ENCODE data around the gene PLPP1.

PLPP1 gene

DNA sequence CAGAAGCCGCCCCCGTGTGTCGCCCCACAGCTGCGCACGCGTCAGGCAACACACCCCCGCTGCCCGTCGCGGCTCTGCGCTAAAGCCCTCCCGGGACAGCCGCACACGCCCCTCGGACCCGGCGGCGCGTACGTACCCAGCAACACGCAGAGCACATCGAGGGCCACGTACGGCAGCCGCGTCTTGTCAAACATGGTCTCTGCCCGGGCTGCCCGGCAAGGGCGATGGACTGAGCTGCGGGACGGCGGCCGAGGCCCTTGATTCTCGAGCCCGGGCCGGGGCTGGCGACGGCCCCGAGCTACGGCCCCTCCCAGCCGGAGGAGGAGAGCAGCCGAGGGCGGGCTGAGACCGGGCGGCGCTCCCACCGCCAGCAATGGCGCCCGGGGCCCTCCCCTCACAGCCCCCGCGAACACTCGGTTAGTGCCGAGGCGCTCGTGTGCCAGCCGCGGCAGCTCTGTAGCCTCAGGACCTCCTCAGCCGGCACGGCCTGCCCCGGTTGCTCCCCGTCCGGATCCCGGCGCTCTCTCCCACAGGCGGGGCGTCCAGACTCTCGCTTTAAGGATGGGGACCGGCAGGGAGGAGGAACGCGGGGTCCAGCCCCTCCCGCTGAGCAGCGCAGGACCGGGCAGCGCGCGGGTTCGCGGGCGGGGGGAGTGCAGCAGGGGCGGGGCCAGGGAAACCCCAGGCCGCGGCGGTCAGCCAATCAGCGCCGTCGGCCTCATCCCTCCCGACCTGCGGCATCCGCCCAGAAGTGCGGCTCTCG is at the start of gene PLPP1:
Gene PLPP1 (minus strand): TSS at position 529 of the 763 bp plus-strand sequence. CDS start 335 bp downstream, at position 194.
- peak; percentile 57 for DNase-seq (ENCODE audit: low read depth, low spot score)

DNA sequence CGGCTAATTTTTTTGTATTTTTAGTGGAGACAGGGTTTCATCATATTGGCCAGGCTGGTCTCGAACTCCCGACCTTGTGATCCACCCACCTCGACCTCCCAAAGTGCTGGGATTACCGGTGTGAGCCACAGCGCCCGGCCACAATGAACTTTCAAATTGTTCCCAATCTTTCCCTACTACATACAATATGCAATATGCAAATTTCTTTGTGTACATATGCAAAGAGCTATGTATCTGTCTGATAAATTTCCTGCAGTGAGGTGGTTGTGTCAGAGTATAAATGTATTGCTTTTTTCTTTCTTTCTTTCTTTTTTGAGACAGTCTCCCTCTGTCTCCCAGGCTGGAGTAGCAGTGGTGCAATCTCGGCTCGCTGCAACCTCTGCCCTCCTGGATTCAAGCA is 48.8 kb upstream of the PLPP1 start:
- no peak for DNase-seq (ENCODE audit: low read depth, low spot score)

DNA sequence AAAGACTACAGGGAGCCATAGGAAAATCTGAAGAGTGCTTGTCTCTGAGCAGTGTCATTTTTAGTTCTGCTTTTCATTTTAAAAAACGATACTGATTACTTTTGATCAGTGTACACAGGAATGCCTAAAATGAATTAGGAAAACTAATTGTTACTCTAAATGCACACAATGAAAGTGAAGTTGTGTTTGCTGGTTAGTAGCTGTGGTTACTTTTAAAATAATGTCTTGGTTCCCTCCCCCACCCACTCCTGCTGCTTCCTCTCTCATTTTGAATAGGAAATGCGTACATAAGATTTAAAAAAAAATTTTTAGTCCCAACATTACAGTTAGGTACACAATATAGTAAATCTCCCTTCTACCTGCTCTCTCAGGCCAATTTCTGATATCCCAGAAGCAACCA is 47.5 kb upstream of the PLPP1 start:
- no peak for DNase-seq (ENCODE audit: low read depth, low spot score)

DNA sequence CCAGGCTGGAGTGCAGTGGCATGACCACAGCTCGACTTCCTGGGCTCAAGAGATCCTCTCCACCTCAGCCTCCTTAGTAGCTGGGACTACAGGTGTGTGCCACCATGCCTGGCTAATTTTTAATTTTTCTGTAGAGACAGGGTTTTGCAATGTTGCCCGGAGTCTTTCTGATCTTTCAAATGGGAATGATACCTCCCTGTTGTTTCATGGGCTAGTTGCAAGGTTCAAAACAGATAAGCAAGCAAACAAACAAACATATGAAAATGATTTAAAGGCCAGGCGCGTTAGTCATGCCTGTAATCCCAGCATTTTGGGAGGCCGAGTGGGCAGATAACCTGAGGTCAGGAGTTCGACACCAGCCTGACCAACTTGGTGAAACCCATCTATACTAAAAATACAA is 45.3 kb upstream of the PLPP1 start:
- no peak for DNase-seq (ENCODE audit: low read depth, low spot score)

DNA sequence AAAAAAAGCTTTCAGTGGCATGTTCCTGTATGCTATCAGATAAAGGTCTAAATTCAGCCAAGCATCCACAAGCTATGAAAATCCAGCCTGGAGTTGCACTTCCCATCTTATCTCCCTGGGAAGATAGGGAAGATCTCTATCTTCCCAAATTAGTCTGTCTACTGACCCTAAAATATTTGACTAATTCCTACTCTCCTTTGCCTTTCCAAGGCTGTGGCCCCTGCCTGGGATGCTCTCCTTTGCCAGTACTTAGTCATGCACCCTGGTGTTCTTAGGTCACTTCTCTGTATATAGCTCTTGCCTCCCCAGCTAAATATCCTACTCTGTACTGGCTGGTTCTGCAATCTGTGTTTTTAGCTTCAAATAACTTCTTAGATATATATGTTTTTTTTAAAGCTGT is 44.0 kb upstream of the PLPP1 start:
- DNase-seq (ENCODE audit: low read depth, low spot score) = no peak

DNA sequence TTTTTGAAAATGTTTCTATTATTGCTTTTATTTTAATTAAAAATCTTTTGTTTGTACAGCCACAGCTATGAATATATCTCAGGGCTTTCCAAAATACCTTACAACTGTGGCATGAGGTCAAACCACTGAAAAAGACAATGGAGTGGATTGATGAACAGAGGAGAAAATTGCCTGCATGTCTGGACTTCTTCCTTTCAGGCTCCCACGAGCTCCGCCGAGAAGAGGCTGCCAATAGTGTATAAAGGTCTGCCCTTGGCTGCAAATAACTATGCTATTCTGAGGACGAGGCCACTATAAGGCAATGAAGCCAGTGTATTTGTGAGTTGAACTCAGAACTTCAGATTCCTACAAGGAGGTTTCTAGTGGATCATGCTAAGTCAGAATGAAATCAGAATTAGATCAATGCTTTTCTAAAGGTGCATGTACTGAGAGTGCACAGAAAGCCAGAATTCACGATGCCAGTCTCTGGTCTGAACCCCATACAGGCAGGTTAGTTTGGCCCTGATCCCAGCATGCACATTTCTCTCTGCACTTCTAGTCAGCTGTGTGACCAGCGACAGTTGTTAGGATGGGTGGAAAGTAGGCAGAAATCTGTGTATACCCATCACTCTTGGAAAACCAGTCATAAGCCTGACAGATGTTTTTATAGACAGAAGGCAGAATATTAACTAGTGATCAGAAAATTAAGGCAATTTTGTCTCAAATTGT is 42.7 kb upstream of the PLPP1 start:
- no peak for DNase-seq (ENCODE audit: low read depth, low spot score)

DNA sequence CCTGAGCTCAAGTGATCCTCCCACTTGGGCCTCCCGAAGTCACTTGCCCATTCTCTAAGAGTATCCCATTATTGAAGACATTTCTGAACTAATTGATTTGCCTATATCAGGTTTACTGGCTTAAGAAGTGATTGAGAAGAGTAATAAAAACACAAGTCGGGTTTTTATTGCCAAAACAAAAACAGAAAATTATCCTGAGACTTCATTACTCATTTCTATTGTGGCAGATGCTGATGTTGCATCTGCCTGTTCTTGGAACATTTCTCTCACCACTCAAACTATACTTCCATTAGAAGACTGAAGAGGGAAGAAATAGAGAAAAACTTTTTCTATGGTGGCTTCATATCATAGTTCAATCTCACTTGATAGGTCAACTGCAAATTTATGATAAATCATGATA is 41.9 kb upstream of the PLPP1 start:
- DNase-seq (ENCODE audit: low read depth, low spot score) = no peak

DNA sequence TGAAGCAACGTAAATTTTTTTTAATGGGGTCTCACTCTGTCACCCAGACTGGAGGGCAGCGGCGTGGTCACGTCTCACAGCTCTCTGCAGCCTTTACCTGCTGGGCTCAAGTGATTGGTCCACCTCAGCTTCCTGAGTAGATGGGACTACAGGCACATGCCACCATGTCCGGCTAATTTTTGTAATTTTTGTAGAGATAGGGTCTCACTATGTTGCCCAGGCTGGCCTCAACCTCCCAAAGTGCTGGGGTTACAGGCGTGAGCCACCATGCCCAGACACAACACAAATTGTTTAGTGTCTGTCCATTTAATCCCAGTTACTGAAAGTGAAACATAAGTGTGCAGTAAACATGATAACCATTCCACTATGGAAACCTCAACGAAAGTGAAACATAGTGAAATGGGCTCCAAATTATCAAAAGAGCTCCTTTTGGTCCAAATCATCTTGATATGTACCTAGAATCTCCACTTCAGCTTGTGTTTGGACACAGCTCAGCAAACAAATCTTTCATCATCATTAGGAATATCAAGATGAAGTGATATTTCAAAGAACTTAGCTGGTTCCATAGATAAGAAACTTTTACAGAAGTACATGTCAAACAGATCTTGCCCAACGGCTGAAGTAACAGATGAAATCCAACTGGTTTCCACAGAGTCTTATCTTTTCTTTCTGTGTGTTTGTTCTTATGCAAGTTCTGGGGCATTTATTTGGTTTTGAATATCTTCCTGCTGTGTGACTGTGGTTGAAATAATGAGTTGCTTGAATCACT is 41.2 kb upstream of the PLPP1 start:
- no peak for DNase-seq (ENCODE audit: low read depth, low spot score)

DNA sequence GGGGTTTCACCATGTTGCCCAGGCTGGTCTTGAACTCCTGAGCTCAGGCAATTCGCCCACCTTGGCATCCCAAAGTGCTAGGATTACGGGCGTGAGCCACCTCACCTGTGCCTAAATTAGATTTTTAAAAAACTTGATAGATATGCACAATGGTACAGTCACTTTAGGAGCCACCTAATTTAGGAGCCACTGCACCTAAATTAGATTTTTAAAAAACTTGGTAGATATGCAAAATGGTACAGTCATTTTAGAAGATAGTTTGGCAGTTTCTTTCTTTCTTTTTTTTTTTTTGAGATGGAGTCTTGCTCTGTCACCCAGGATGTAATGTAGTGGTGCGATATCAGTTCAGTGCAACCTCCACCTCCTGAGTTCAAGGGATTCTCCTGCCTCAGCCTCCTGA is 37.8 kb upstream of the PLPP1 start:
- no peak for DNase-seq (ENCODE audit: low read depth, low spot score)

DNA sequence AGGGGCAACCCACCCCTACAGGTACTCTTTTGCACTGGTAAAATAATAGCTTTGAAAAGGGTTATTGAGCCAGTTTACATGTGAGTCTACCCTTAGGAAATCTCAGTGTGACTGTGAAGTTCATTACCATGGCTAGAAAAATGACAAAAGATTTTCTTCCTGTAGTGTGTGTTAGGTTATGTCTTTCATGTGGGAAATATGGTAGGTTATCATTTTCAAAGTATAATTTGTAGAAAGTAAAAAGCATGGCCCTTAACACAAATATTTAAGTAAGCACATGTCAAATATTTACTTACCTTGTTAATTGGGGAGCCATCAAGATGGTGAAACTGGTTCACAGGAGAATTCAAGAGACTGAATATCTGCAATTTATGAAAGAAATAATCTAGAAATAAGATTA is 37.3 kb upstream of the PLPP1 start:
- DNase-seq (ENCODE audit: low read depth, low spot score) = no peak

DNA sequence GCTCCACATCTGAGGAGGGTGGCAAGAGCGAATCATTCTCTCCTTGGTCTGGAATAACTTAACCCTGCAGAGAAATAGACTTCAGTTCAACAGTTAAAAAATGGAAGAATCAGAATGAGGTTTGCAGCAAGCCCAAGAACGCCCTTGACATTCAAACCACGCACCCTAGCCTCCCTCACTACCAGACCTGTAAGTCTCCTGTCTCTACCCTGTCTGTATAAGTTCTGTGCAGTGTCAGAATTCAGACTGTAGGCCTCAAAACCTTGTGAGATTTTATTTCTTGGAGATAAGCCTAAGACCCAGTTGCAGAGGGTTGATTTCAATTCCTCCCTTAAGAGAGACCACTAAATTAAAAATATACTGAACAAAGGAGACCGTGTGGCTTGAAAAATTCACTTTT is 35.8 kb upstream of the PLPP1 start:
- DNase-seq (ENCODE audit: low read depth, low spot score) = no peak

DNA sequence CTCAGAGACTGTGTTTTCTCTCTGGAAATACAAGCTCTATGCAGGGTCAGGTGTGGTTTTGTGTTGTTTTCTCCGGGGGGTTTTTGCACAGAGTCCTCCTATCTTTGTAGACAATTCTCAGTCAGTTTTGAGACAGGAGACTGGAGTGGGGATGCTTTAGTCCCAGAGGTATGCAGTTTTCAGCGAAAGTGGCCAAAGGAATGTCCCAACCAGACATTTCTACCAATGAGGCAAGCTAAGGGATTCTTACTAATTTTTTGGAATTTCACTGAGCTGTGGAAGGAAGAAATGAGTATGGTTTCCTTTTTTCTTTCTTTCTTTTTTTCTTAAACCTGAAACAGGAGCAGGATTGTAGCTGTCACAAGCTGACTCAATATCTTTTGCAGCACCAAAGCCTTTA is 35.3 kb upstream of the PLPP1 start:
- no peak for DNase-seq (ENCODE audit: low read depth, low spot score)

DNA sequence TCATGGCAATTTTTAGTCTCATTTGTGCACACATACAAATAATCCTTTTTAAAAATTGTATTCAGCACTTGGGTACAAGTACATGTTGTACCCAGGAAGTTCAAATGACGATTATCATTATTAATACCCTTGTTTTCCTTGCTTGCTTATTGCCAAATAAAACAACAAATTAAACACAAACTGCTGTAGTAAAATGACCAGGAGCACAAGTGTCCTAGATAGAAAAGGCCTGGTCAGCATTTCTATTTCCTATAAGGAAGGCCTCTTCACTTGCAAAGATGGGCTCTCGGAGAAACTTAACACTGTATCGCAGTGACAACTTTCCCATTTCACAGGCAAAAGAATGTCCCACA is 34.7 kb upstream of the PLPP1 start:
- DNase-seq (ENCODE audit: low read depth, low spot score) = no peak

DNA sequence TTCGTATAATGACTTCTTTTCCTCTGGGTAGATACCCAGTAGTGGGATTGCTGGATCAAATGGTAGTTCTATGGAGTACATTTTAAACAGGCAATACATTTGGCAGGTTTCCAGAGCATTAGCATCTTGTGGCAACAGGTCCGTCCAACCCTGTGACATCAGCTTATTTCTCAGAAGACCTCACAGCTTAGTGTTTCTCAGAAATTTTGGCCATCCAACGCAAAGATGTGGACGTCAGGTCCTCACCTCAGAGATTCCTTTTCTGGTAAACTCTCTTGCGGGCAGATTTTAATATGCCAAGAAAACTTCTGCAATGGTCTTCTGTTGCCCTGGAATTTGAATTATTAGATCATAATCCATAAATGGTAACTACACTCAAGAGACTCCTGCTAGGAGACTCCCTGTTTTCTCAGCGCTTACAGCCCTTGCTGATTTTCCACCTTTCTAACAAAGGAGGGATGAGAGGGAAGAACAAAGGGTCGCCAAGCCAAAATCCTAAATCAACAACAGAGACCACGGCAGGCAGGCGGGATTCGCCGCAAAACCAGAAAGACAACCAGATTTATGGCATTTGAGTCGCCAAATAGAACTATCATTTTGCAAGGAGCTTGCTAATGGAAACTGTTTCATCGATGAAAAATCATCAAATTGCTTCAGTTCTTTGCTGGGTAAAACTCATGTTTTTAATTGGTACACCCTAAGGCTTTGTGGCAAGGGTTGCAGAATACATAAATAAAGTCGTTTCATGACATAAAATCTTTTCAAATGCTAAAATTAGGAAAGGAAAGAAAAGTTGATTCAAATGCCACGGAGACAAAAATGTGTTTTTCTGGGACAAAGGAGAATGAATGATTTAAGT is 34.1 kb upstream of the PLPP1 start:
- DNase-seq (ENCODE audit: low read depth, low spot score) = no peak

DNA sequence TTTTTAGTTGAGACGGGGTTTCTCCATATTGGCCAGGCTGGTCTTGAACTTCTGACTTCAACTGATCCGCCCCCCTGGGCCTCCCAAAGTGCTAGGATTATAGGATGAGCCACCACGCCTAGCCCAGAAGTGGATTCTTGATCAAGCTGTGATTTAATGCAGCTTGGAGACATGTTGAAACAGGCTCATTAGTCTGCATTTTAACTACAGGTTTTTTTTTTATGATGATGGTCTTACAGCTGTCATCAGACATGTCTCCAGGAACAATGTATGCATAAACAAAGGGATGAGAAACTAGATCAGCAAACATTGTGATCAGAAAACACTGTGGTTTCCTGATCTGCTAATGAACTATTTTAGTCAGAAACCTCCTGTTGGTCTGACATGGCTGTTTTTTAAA is 30.0 kb upstream of the PLPP1 start:
- DNase-seq (ENCODE audit: low read depth, low spot score) = no peak

DNA sequence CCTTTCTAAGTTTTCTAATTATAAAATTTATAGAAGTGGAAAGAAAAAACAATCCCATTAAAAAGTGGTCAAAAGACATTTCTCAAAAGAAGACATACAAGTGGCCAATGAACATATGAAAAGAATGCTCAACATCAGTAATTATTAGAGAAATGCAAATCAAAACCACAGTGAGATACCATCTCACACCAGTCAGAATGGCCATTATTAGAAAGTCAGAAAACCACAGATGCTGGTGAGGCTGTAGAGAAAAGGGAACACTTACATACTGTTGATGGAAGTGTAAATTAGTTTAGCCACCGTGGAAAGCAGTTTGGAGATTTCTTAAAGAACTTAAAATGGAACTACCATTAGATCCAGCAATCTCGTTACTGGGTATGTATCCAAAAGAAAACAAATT is 23.7 kb upstream of the PLPP1 start:
- no peak for DNase-seq (ENCODE audit: low read depth, low spot score)

DNA sequence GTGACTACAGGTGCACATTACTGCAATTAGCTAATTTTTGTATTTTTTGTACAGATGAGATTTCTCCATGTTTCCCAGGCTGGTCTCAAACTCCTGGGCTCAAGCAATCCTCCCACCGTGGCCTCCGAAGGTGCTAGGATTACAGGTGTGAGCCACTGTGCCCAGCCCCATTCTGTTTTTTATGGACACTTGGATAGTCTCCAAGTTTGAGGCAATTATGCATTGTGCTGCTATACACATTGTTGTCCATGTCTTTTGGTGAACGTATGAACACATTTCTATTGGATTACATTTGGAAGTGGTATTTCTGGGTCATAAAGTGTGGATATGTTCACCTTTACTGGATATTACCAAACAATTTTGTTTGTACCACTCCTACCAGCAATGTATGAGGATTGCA is 22.4 kb upstream of the PLPP1 start:
- no peak for DNase-seq (ENCODE audit: low read depth, low spot score)

DNA sequence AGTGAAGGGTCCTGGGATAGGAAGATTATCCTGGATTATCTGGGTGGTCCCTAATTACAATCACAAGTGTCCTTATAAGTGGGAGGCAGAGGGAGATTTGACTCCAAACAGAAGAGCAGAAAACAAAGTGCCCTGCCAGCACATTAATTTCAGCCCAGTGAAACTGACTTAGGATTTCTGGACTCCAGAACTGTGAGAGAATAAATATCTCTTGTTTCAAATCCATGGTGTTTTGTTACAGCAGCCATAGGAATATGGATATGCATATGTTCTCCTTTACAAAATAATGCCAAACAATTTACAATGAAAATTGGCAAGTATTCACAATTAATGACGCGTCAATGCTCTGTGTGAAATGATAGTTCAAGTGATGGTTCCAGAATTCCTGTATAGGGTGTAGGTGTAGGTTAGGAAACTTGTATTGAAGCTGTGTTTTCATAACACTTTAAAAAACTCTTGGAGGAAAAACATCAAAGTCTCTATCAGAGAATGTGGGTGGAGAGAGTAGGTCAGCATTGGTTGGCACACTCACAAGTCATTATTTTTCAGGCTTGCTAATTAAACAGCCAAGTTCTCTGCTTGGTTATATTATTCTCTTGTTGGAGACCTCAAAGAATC is 19.9 kb upstream of the PLPP1 start:
- no peak for DNase-seq (ENCODE audit: low read depth, low spot score)

DNA sequence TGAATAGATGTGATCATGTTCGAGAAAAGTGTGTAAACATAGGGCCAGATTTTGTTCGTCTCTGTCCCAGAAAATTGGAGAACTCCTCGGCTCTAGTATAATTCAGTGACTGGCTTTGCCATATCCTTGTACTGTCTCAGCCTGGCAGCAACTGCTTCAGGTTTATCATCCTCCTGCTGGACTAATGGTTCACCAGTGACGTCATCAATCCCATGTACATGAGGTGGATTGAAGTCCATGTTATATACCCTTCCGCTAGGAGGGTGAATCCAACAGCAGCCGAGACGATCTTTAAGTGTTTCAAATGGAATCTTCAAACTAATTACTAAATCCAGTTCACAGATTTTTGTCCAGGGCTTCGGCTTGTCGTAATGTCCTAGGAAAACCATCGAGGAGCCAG is 17.1 kb upstream of the PLPP1 start:
- DNase-seq (ENCODE audit: low read depth, low spot score) = no peak

DNA sequence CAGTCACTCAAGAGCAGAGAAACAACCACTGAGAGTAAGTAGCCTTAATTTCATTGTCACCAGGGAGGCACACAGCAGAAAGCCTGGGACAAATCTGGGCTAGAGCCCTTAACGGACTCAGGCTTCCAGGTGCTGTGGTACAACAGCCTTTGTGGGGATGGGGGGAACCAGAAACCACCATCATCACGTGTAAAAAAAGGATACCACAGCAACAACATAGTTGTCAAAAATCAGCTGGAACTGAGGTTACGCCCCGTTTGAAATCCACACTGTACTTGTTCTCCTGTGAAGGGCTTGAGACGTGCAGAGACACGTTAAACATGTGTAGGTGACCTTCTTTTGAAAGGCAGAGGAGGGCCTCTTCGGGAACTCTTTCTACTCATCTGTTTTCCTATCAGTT is 16.6 kb upstream of the PLPP1 start:
- no peak for DNase-seq (ENCODE audit: low read depth, low spot score)

DNA sequence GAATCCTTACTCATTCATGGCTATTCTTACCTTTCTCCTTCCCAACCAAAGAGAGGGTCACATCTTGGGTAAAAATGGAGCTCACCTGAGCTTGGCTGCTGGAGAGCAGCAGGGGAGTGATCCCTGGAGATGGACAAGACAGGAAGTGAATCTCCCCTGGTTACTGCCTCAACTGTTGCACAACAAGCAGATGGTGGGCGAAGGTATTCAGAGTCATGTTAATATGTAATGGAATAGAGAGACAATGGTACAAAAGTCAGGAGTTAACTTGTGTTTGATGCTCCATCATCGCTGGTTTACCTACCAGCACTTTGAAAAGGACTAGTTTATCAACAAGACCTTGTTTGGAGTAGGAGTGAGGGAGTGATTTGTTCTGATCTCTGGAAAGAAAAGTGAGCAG is 13.0 kb upstream of the PLPP1 start:
- DNase-seq (ENCODE audit: low read depth, low spot score) = no peak

All from activated CD4-positive, CD25-positive, alpha-beta regulatory T cell treated with anti-CD3 and anti-CD28 coated beads, Interleukin-2, amount 50 U/mL, for 16 hours (primary cell).